Adrenal gland (tissue), 12 donors: ENCODE measurements around the gene UGT1A10. TPM values are rescaled to one million over a fixed set of nuclear protein-coding genes. Genes with fewer than 3 reads are reported as not detected.
A peak's percentile ranks its signal among the peaks of the same experiment; 100 is the strongest.

Experiments used
- DNase-seq, 7 donors: peaks; one replicate each; pipeline ENCODE4 v3.0.0-alpha.2; 2019 to 2020
- H3K27ac ChIP-seq, 5 donors: fragments of 200-600 bp; sonication (generic) in 4 of 5; 1 replicate in 3 of 5; 2 replicates in 2 of 5; pipeline versions ENCODE4 v1.5.1 to v1.8.0; 2016 to 2020; ENCODE audit warnings: mild to moderate bottlenecking in 1 of 5
- H3K27me3 ChIP-seq: fragments of 200-600 bp; 2 replicates; pipeline ENCODE4 v1.8.0; 2021
- H3K36me3 ChIP-seq, 2 donors: fragments of 200-600 bp; replicated peaks in 1 of 2; 1 replicate in 1 of 2; 2 replicates in 1 of 2; pipeline versions ENCODE4 v1.5.1 to v1.8.0; 2018 to 2022
- H3K4me1 ChIP-seq, 2 donors: fragments of 200-600 bp; replicated peaks in 1 of 2; 1 replicate in 1 of 2; 2 replicates in 1 of 2; pipeline versions ENCODE4 v1.5.1 to v1.8.0; 2018 to 2021
- H3K4me3 ChIP-seq, 4 donors: fragments of 200-600 bp; sonication (generic) in 3 of 4; one replicate each; pipeline ENCODE4 v1.5.1; 2016 to 2018
- H3K9me3 ChIP-seq, 3 donors: fragments of 200-600 bp; sonication (generic) in 1 of 3; replicated peaks in 1 of 3; 1 replicate in 2 of 3; 2 replicates in 1 of 3; pipeline versions ENCODE4 v1.5.1 to v1.8.0; 2016 to 2021
- POLR2A ChIP-seq, 2 donors: fragments of 450-650 bp; IDR thresholded peaks; one replicate each; pipeline ENCODE4 v1.6.1; 2017; ENCODE audit warnings: antibody characterized with exemption in 2 of 2, mild to moderate bottlenecking in 2 of 2, moderate library complexity in 1 of 2
- WGBS, 4 donors: extraction: QIAGEN DNeasy Blood & Tissue Kit in 2 of 4; methylation state at CpG; one replicate each; pipeline versions ENCODE4 v1.1.5 to v1.1.7; 2013 to 2017; 5-methylcytosine and 5-hydroxymethylcytosine counted together
- intact Hi-C, 2 donors: fragments of 100-400 bp; cut with DNase I; formaldehyde crosslinking; loops; one replicate each; pipeline versions ENCODE4 v1.14.1 to v1.15.0; 2022 to 2023
- polyA plus RNA-seq, 3 donors: library from polyadenylated mRNA; stranded (reverse); fragments of 200-250 nt in 2 of 3; fragments of 350-450 nt in 1 of 3; fragmentation: Illumina TruSeq in 1 of 3; extraction: RNeasy Lipid Tissue Mini Kit (QIAGEN cat#74804) in 1 of 3; gene quantifications; one replicate each; pipeline ENCODE4 v1.2.3, GENCODE V29; 2013 to 2014
- total RNA-seq, 9 donors: library from RNA; depleted of rRNA in 4 of 9; stranded (reverse); fragments of >200 nt in 4 of 9; fragments of 120-200 nt in 1 of 9; fragmentation: NEBNext Ultra II Directional in 1 of 9; extraction: Animal tissue kit (Norgen Biotek cat#: 25700) in 1 of 9; gene quantifications; one replicate each; pipeline versions ENCODE4 v1.1.0 to v1.2.4, GENCODE V29; 2013 to 2023
- TF ChIP-seq, protein P1 (sequence below), 6 experiments: fragments of 450-650 bp in 4 of 6; fragments of 200-600 bp in 2 of 6; sonication (generic) in 1 of 6; IDR thresholded peaks; 1 replicate in 5 of 6; 2 replicates in 1 of 6; pipeline versions ENCODE4 v1.5.1 to v1.8.0; 2016 to 2021; ENCODE audit warnings: antibody characterized with exemption in 6 of 6, mild to moderate bottlenecking in 2 of 6, moderate library complexity in 1 of 6
- donor health status: healthy with polysubstance abuse.
- donor health status: Bipolar disorder and iron deficiency.
- donor health status: DM: yes; HTN: yes; CAD: no.
- donor health status: DM: no; HTN: no; CAD: no.
- donor health status: DM: no; HTN: no; CAD: no.
- donor health status: DM: yes; HTN: yes; CAD: no.

Gene UGT1A10
- total and polyA plus RNA-seq, 12 donors, result not detected

DNA sequence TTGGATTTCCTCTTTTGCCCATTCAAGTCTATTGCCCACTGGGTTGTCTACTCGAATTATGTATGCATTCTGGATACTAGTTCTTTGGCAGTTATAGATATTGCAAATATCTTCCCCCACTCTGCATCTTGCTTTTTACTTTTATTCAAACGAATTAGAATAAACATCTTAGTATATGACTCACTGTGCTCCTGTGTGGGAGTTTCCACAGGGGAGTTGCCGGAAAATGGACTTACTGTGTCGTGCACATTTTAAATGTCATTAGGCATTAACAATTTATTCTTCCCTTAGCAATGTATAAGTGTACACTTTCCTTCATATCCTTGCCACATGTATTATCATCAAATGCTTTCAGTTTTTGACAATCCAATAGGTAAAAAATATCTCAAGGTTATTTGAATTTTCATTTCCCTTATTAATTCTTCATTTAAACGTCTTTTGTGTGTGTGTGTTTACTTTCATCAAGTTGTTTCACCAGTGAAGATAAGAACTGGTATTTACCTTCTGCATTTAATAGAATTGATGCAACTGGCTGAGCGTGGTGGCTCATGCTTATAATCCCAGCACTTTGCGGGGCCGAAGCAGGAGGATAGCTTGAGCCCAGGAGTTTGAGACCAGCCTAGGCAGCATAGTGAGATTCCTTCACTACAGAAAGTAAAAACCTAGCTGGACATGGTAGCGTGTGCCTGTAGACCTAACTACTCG, 71.8 kb downstream of the UGT1A10 start:
- peaks cover 19% of the 10 kb centered on the region for H3K27me3 ChIP-seq
- DNase-seq, result no peak
- no peaks in the 10 kb centered on the region for H3K4me1 ChIP-seq
- no peak overlapping the region for H3K4me3 ChIP-seq
- TF ChIP-seq, protein P1, sequence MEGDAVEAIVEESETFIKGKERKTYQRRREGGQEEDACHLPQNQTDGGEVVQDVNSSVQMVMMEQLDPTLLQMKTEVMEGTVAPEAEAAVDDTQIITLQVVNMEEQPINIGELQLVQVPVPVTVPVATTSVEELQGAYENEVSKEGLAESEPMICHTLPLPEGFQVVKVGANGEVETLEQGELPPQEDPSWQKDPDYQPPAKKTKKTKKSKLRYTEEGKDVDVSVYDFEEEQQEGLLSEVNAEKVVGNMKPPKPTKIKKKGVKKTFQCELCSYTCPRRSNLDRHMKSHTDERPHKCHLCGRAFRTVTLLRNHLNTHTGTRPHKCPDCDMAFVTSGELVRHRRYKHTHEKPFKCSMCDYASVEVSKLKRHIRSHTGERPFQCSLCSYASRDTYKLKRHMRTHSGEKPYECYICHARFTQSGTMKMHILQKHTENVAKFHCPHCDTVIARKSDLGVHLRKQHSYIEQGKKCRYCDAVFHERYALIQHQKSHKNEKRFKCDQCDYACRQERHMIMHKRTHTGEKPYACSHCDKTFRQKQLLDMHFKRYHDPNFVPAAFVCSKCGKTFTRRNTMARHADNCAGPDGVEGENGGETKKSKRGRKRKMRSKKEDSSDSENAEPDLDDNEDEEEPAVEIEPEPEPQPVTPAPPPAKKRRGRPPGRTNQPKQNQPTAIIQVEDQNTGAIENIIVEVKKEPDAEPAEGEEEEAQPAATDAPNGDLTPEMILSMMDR (IDR thresholded peaks at IDR 0.05), result no peak
- TF ChIP-seq POLR2A (IDR thresholded peaks at IDR 0.05), result no peak
- 73 to 78% (median 74%) methylated on average over 10 of the region's 10 CpGs for WGBS, 4 donors
- H3K27ac ChIP-seq, result no peak overlapping the region
- intact Hi-C loops, result no loop called here
- H3K9me3 ChIP-seq, result no peaks in the 10 kb centered on the region
- no peaks in the 10 kb centered on the region for H3K36me3 ChIP-seq

DNA sequence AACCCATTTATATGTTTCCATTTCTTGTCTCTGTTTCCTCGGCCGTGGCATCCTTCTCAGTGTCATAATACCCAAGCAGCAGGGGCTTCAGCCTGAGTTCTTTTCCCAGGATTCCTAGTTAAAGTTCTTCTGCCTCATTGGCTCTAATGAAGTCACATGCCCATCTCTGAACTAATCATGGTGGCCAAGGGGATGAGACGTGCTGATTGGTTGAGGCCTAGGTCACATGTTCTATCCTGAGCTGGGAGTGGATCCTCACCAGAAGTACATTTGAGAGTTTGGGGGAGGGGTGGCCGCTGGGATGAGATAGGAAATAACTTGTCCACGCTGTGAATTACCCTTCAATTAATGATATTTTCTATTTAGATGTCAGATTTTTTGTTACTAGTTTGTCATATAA, 72.7 kb downstream of the UGT1A10 start:
- no peaks in the 10 kb centered on the region for H3K9me3 ChIP-seq
- H3K27me3 ChIP-seq, result peaks cover 19% of the 10 kb centered on the region
- no peak for TF ChIP-seq POLR2A (IDR thresholded peaks at IDR 0.05)
- TF ChIP-seq, protein P1 (IDR thresholded peaks at IDR 0.05), result no peak
- no peak for DNase-seq
- WGBS, 4 donors, result 52 to 73% (median 72%) methylated on average over 5 of the region's 5 CpGs
- no peak overlapping the region for H3K27ac ChIP-seq
- H3K4me3 ChIP-seq, result no peak overlapping the region
- H3K36me3 ChIP-seq, result no peaks in the 10 kb centered on the region
- no peaks in the 10 kb centered on the region for H3K4me1 ChIP-seq
- intact Hi-C loops, result no loop called here

DNA sequence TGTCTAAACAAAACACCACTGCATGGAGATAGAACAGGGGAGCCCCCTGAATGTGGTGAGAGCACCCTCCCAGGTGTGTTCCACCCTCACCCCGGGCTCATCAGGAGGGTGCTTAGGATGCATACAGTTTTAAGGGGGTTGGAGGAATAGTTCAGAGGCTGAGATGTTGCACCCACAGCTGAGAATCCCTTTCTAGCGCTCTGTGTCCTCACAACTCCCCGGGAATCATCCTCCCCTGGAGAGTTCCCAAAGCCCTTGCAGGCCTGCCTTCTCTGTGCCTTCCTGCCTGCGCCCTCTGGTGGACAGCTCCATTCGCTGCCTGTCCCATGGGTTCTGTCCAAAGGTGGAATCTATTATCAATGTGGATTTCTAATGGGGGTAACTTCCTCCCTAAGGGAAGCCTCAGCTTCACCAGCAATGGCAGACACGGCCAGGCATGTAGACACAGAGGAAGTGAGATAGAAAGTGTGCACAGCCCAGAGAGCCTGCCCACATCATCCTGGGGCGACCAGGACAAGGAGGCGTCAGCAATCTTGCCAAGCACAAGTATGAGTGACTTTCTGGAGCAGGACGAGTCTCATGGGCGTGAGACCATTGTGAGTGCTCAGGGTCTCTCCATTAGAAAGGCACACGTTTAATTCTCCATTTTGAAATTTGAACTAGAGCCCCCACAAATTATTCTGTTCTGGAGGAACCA, 75.2 kb downstream of the UGT1A10 start:
- intact Hi-C loops, result loop anchor here (10.0 kb wide), 2 partner anchors 147 to 267 kb away; partner anchors contain the start of gene USP40 (in 1 of the 2)
- Histone ChIP-seq H3K4me1 (no peaks in the 10 kb centered on the region), H3K4me3 (no peak overlapping the region), H3K9me3 (no peaks in the 10 kb centered on the region), H3K36me3 (no peaks in the 10 kb centered on the region), H3K27me3 (peaks cover 25% of the 10 kb centered on the region), H3K27ac (no peak overlapping the region)
- 24 to 36% (median 31%) methylated on average over 7 to 11 of the region's 11 CpGs for WGBS, 4 donors
- peak; percentile 83 to 91 (median 90) for DNase-seq
- TF ChIP-seq POLR2A (IDR thresholded peaks at IDR 0.05), result no peak
- TF ChIP-seq, protein P1 (IDR thresholded peaks at IDR 0.05), result peak; percentile 82 to 95 (median 84)

DNA sequence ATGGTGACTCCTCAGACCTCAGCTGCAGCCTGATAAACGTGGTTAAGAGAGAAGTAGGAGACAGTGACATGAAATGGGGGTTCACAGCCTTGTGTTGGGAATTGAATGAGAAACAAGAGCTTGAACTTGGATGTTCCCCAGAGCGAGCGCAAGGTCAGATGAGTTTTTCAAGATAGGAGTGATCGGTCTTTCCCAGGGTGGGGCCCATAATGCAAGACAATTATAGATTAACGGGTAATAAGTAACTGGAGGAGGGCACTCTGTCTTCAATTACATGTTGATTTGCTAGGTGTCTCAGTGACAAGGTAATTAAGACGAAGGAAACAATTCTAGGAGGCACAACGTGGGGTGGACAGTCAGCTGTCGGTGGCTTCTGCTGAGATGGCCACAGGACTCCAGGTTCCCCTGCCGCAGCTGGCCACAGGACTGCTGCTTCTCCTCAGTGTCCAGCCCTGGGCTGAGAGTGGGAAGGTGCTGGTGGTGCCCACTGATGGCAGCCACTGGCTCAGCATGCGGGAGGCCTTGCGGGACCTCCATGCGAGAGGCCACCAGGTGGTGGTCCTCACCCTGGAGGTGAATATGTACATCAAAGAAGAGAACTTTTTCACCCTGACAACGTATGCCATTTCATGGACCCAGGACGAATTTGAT, 76.5 kb downstream of the UGT1A10 start, which contains the start of gene UGT1A5:
TSS of gene UGT1A5 (plus strand) at position 297 of the 651 bp plus-strand sequence. CDS start at position 382, 85 bp downstream.
- DNase-seq, result no peak
- TF ChIP-seq POLR2A (IDR thresholded peaks at IDR 0.05), result no peak
- TF ChIP-seq, protein P1 (IDR thresholded peaks at IDR 0.05), result no peak
- no peaks in the 10 kb centered on the region for H3K36me3 ChIP-seq
- H3K27ac ChIP-seq, result no peak within 1 kb of the TSS
- no peaks in the 10 kb centered on the region for H3K4me1 ChIP-seq
- H3K9me3 ChIP-seq, result no peaks in the 10 kb centered on the region
- intact Hi-C loops, result loop anchor here (10.0 kb wide), 2 partner anchors 148 to 268 kb away; partner anchors contain the start of gene USP40 (in 1 of the 2)
- WGBS, 4 donors, result 64 to 73% (median 68%) methylated on average over 14 of the region's 14 CpGs
- H3K4me3 ChIP-seq, result no peak within 1 kb of the TSS
- H3K27me3 ChIP-seq, result peaks cover 35% of the 10 kb centered on the region
